Mesenchymal stem cell (in vitro differentiated cells and primary cell): Measurements from ENCODE around the gene DMRTA2.

Experiments
- DNase-seq: peaks from one replicate; pipeline ENCODE4 v3.0.0-alpha.2; 2013
- H2AFZ ChIP-seq: one replicate; pipeline ENCODE4 v1.6.1; 2013; ENCODE audit warnings: low read depth, mild to moderate bottlenecking, control low read depth, inconsistent platforms, low read length, moderate library complexity
- H2AK5ac ChIP-seq: 2 replicates; pipeline ENCODE4 v1.6.1; 2013; ENCODE audit warnings: low read length, moderate library complexity, mild to moderate bottlenecking, inconsistent platforms; ENCODE audit not compliant: severe bottlenecking
- H2BK120ac ChIP-seq: one replicate; pipeline ENCODE4 v1.6.1; 2013; ENCODE audit warnings: low read depth, mild to moderate bottlenecking, inconsistent platforms, low read length, moderate library complexity
- H2BK12ac ChIP-seq, 2 experiments: one replicate each; pipeline ENCODE4 v1.6.1; 2013; ENCODE audit warnings: inconsistent platforms in 2 of 2, low read length in 2 of 2, mild to moderate bottlenecking in 2 of 2, moderate library complexity in 2 of 2, control low read depth in 1 of 2
- H2BK15ac ChIP-seq: one replicate; pipeline ENCODE4 v1.6.1; 2013; ENCODE audit warnings: mild to moderate bottlenecking, low read depth, inconsistent platforms; ENCODE audit not compliant: poor library complexity, severe bottlenecking
- H2BK5ac ChIP-seq: 2 replicates; pipeline ENCODE4 v1.6.1; 2013; ENCODE audit warnings: low read depth, mild to moderate bottlenecking, low read length, control low read depth, inconsistent platforms; ENCODE audit not compliant: poor library complexity, severe bottlenecking
- H3K14ac ChIP-seq, 2 experiments: one replicate each; pipeline ENCODE4 v1.6.1; 2013; ENCODE audit warnings: inconsistent platforms in 2 of 2, low read length in 2 of 2, control low read depth in 1 of 2, mild to moderate bottlenecking in 1 of 2, moderate library complexity in 1 of 2
- H3K18ac ChIP-seq, 2 experiments: one replicate each; pipeline ENCODE4 v1.6.1; 2013; ENCODE audit warnings: inconsistent platforms in 2 of 2, low read length in 2 of 2, control low read depth in 1 of 2, low read depth in 1 of 2, mild to moderate bottlenecking in 1 of 2
- H3K23ac ChIP-seq, 2 experiments: one replicate each; pipeline ENCODE4 v1.6.1; 2013; ENCODE audit warnings: inconsistent platforms in 2 of 2, low read length in 2 of 2, mild to moderate bottlenecking in 2 of 2, moderate library complexity in 2 of 2, control low read depth in 1 of 2
- H3K27ac ChIP-seq: 2 replicates; pipeline ENCODE4 v1.5.1; 2013; ENCODE audit warnings: mild to moderate bottlenecking, moderate library complexity, low read length, control low read depth, inconsistent platforms; ENCODE audit not compliant: poor library complexity, severe bottlenecking
- H3K27me3 ChIP-seq, 2 experiments: 2 replicates each; pipeline versions ENCODE4 v1.6.1 to v1.7.0; 2013; ENCODE audit warnings: low read length in 2 of 2, mild to moderate bottlenecking in 2 of 2, moderate library complexity in 2 of 2, control low read depth in 1 of 2, inconsistent platforms in 1 of 2; ENCODE audit not compliant: control insufficient read depth in 1 of 2, insufficient read depth in 1 of 2
- H3K36me3 ChIP-seq, 2 experiments: 2 replicates each; pipeline versions ENCODE4 v1.6.1 to v1.7.0; 2013; ENCODE audit warnings: low read length in 2 of 2, control low read depth in 1 of 2, inconsistent platforms in 1 of 2, low read depth in 1 of 2, mild to moderate bottlenecking in 1 of 2; ENCODE audit not compliant: insufficient read depth in 2 of 2, control insufficient read depth in 1 of 2
- H3K4ac ChIP-seq, 2 experiments: one replicate each; pipeline ENCODE4 v1.6.1; 2013; ENCODE audit warnings: inconsistent platforms in 2 of 2, low read length in 2 of 2, mild to moderate bottlenecking in 2 of 2, moderate library complexity in 2 of 2, control low read depth in 1 of 2, low read depth in 1 of 2
- H3K4me1 ChIP-seq: 2 replicates; pipeline ENCODE4 v1.6.1; 2013; ENCODE audit warnings: low read depth, low read length, control low read depth; ENCODE audit not compliant: control insufficient read depth, insufficient read depth
- H3K4me2 ChIP-seq: 2 replicates; pipeline ENCODE4 v1.6.1; 2013; ENCODE audit warnings: low read length, mild to moderate bottlenecking, inconsistent platforms; ENCODE audit not compliant: poor library complexity, severe bottlenecking
- H3K4me3 ChIP-seq, 2 experiments: 2 replicates each; pipeline versions ENCODE4 v1.5.1 to v1.7.0; 2013; ENCODE audit warnings: low read length in 2 of 2, mild to moderate bottlenecking in 2 of 2, control low read depth in 1 of 2, low read depth in 1 of 2; ENCODE audit not compliant: insufficient read depth in 1 of 2
- H3K79me1 ChIP-seq: replicated peaks from 2 replicates; pipeline ENCODE4 v1.6.1; 2013; ENCODE audit warnings: mild to moderate bottlenecking, control low read depth, low read length, inconsistent platforms; ENCODE audit not compliant: poor library complexity, severe bottlenecking
- H3K9ac ChIP-seq: 2 replicates; pipeline ENCODE4 v1.7.0; 2013; ENCODE audit warnings: mild to moderate bottlenecking, low read length, moderate library complexity
- H3K9me3 ChIP-seq: 2 replicates; pipeline ENCODE4 v1.7.0; 2013; ENCODE audit warnings: mild to moderate bottlenecking, low read length; ENCODE audit not compliant: control insufficient read depth
- H4K8ac ChIP-seq: one replicate; pipeline ENCODE4 v1.6.1; 2013; ENCODE audit warnings: inconsistent platforms, mild to moderate bottlenecking, low read length, moderate library complexity
- H4K91ac ChIP-seq: one replicate; pipeline ENCODE4 v1.6.1; 2013; ENCODE audit warnings: mild to moderate bottlenecking, low read length, inconsistent platforms
- WGBS: methylation state at CpG from one replicate; pipeline ENCODE4 v1.1.7; 2013; ENCODE audit warnings: mixed read lengths; 5-methylcytosine and 5-hydroxymethylcytosine counted together

DMRTA2 gene

DNA sequence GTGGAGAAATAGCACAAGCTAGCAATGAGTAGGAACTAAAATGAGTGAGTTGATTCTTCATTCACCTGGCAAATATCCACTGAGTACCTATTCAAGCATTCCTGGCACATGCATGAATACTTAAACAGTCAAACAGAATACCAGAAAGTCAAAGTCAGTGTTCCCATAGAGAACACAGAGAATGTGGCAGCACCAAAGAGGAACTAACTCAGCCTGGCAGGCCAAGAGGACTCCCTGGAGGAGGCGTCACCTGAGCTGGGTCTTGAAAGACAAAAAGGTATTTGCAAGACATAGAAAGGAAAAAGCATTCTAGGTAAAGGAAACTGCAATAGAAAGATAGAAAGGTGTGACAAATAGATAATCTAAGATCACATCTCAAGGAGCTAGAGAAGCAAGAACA lies 49.7 kb downstream of the DMRTA2 start:
- Histone ChIP-seq H3K27ac (no peak overlapping the region), H3K14ac (no peak overlapping the region), H3K18ac (no peak overlapping the region), H2BK15ac (no peak overlapping the region), H2AK5ac (no peak overlapping the region), H3K9me3 (peaks cover 2% of the 10 kb centered on the region), H3K79me1 (no peaks in the 10 kb centered on the region), H2BK120ac (no peak overlapping the region), H4K8ac (no peak overlapping the region), H4K91ac (no peak overlapping the region), H2AFZ (no peak overlapping the region), H3K4ac (no peak overlapping the region), H2BK5ac (no peak overlapping the region), H3K4me1 (no peaks in the 10 kb centered on the region), H3K9ac (no peak overlapping the region), H3K4me2 (no peak overlapping the region), H2BK12ac (no peak overlapping the region), H3K23ac (no peak overlapping the region), H3K4me3 (no peak overlapping the region), H3K27me3 (peaks cover 30 to 37% of the 10 kb centered on the region in 2 experiments), H3K36me3 (no peaks in the 10 kb centered on the region)
- no peak for DNase-seq
- 89% methylated on average over 1 of the region's 1 CpG for WGBS

DNA sequence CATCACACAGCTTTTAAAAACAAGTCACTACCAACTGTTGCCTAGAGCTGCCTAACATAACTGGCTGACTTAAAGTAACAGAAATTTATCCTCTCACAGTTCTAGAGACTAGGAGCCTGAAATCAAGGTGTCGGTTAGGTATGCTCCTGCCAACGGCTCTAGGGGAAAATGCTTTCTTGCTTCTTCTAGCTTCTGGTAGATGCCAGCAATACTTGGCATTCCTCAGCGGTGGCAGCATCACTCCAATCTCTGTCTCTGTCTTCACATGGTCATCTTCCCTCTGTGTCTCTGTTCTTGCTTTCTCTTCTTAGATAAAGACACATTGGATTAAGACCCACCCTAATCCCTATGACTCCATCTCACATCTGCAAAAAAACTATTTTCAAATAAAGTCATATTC lies 51.5 kb downstream of the DMRTA2 start:
- 80% methylated on average over 3 of the region's 3 CpGs for WGBS
- H3K4ac ChIP-seq: no peak overlapping the region
- no peak overlapping the region for H2BK120ac ChIP-seq
- H2AFZ ChIP-seq: no peak overlapping the region
- DNase-seq: no peak
- H2BK15ac ChIP-seq: no peak overlapping the region
- peaks cover 2% of the 10 kb centered on the region for H3K4me1 ChIP-seq
- no peak overlapping the region for H4K8ac ChIP-seq
- H3K4me3 ChIP-seq: no peak overlapping the region
- H3K18ac ChIP-seq: no peak overlapping the region
- no peak overlapping the region for H3K4me2 ChIP-seq
- no peak overlapping the region for H2AK5ac ChIP-seq
- H3K9me3 ChIP-seq: peaks cover 2% of the 10 kb centered on the region
- no peak overlapping the region for H4K91ac ChIP-seq
- no peak overlapping the region for H3K9ac ChIP-seq
- H3K36me3 ChIP-seq: no peaks in the 10 kb centered on the region
- no peak overlapping the region for H3K27ac ChIP-seq
- no peaks in the 10 kb centered on the region for H3K79me1 ChIP-seq
- H3K27me3 ChIP-seq: peaks cover 37 to 51% of the 10 kb centered on the region in 2 experiments
- no peak overlapping the region for H2BK12ac ChIP-seq
- H3K14ac ChIP-seq: no peak overlapping the region
- H3K23ac ChIP-seq: no peak overlapping the region
- H2BK5ac ChIP-seq: no peak overlapping the region

- no peak overlapping the region for H2BK12ac ChIP-seq
- H3K18ac ChIP-seq: no peak overlapping the region
- H2AFZ ChIP-seq: no peak overlapping the region
- no peak overlapping the region for H2BK120ac ChIP-seq
- peaks cover 46 to 56% of the 10 kb centered on the region in 2 experiments for H3K27me3 ChIP-seq
- WGBS: 67% methylated on average over 5 of the region's 7 CpGs
- H2AK5ac ChIP-seq: no peak overlapping the region
- H3K4me2 ChIP-seq: no peak overlapping the region
- H4K8ac ChIP-seq: no peak overlapping the region
- H2BK5ac ChIP-seq: no peak overlapping the region
- no peak overlapping the region for H3K14ac ChIP-seq
- H3K23ac ChIP-seq: no peak overlapping the region
- H3K27ac ChIP-seq: no peak overlapping the region
- peaks cover 2% of the 10 kb centered on the region for H3K4me1 ChIP-seq
- no peaks in the 10 kb centered on the region for H3K36me3 ChIP-seq
- H3K79me1 ChIP-seq: no peaks in the 10 kb centered on the region
- DNase-seq: no peak
- H4K91ac ChIP-seq: no peak overlapping the region
- H2BK15ac ChIP-seq: no peak overlapping the region
- no peak overlapping the region for H3K9ac ChIP-seq
- H3K9me3 ChIP-seq: peaks cover 2% of the 10 kb centered on the region
- no peak overlapping the region for H3K4me3 ChIP-seq
- H3K4ac ChIP-seq: no peak overlapping the region
Measured at GRCh38 chr1:50369830-50370229, 53.4 kb downstream of the DMRTA2 start.

DNA sequence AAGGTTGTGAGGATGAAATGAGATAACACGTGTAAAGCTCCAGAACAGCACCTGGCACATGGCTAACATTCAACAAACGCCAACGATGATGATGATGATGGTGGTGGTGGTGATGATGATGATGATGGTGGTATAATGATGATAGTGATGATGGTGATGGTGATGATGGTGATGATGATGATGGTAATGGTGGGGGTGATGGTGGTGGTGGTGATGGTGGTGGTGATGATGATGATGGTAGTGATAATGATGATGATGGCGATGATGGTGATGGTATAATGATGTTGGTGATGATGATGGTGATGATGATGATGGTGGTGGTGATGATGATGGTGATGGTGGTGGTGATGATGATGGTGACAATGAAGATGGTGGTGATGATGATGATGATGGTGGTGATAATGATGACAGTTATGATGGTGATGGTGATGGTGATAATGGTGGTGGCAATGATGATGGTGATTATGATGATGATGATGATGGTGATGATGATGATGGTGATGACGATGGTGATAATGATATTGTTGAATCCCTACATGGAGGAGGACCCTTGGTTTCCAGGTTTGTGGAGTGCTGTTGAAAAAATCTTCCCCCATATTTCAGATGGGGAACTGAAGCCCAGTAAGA lies 54.1 kb downstream of the DMRTA2 start:
- H3K9me3 ChIP-seq: no peaks in the 10 kb centered on the region
- no peak overlapping the region for H3K27ac ChIP-seq
- H2BK12ac ChIP-seq: no peak overlapping the region
- no peak overlapping the region for H2BK120ac ChIP-seq
- no peak overlapping the region for H3K14ac ChIP-seq
- no peak overlapping the region for H3K4me3 ChIP-seq
- H3K79me1 ChIP-seq: no peaks in the 10 kb centered on the region
- no peak overlapping the region for H3K4me2 ChIP-seq
- H2AFZ ChIP-seq: no peak overlapping the region
- H3K36me3 ChIP-seq: no peaks in the 10 kb centered on the region
- no peak overlapping the region for H4K91ac ChIP-seq
- H3K23ac ChIP-seq: no peak overlapping the region
- H3K27me3 ChIP-seq: peaks cover 46 to 56% of the 10 kb centered on the region in 2 experiments
- no peak overlapping the region for H2BK15ac ChIP-seq
- no peak overlapping the region for H2BK5ac ChIP-seq
- H3K4ac ChIP-seq: no peak overlapping the region
- no peak overlapping the region for H3K9ac ChIP-seq
- no peak overlapping the region for H2AK5ac ChIP-seq
- no peak overlapping the region for H3K18ac ChIP-seq
- peaks cover 2% of the 10 kb centered on the region for H3K4me1 ChIP-seq
- DNase-seq: no peak
- H4K8ac ChIP-seq: no peak overlapping the region
- WGBS: 76% methylated on average over 5 of the region's 5 CpGs
